Measurements from ENCODE around the gene KCNMA1.

KCNMA1 gene

DNA sequence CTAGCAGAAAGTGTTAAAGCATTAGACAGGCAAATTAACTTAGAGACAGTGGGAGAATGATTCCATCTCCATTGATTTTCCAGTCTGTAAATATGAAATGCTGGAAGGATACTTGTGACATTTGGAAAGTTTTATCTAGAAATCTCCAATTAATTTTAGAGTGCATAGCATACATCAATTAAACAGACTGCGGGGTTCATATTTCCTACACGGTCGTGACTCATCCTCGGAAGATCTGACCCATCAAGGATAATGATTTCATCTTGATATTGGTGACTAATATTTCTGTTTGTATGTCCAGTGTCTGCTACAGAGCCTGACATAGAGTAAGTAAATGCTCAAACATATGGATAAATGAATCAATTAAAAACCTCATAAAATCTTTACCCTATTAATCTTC, 474.9 kb downstream of the KCNMA1 start:
- H3K79me2 ChIP-seq = no peaks in the 10 kb centered on the region
- TF ChIP-seq, protein P1, sequence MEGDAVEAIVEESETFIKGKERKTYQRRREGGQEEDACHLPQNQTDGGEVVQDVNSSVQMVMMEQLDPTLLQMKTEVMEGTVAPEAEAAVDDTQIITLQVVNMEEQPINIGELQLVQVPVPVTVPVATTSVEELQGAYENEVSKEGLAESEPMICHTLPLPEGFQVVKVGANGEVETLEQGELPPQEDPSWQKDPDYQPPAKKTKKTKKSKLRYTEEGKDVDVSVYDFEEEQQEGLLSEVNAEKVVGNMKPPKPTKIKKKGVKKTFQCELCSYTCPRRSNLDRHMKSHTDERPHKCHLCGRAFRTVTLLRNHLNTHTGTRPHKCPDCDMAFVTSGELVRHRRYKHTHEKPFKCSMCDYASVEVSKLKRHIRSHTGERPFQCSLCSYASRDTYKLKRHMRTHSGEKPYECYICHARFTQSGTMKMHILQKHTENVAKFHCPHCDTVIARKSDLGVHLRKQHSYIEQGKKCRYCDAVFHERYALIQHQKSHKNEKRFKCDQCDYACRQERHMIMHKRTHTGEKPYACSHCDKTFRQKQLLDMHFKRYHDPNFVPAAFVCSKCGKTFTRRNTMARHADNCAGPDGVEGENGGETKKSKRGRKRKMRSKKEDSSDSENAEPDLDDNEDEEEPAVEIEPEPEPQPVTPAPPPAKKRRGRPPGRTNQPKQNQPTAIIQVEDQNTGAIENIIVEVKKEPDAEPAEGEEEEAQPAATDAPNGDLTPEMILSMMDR (IDR thresholded peaks at IDR 0.05) = no peak
- no peak overlapping the region for H3K27ac ChIP-seq
- no peaks in the 10 kb centered on the region for H3K36me3 ChIP-seq (ENCODE audit: control insufficient read depth, insufficient read depth, low read length)
- no peak overlapping the region for H3K9ac ChIP-seq
- no peak overlapping the region for H3K4me2 ChIP-seq (ENCODE audit: low read length)
- no peak overlapping the region for H2AFZ ChIP-seq
- no peaks in the 10 kb centered on the region for H3K9me3 ChIP-seq (ENCODE audit: control insufficient read depth, low read length)
- no peaks in the 10 kb centered on the region for H3K27me3 ChIP-seq (ENCODE audit: control insufficient read depth, insufficient read depth, low read length)
- no peaks in the 10 kb centered on the region for H3K4me1 ChIP-seq
- H3K4me3 ChIP-seq (ENCODE audit: low read depth, low read length) = no peak overlapping the region

DNA sequence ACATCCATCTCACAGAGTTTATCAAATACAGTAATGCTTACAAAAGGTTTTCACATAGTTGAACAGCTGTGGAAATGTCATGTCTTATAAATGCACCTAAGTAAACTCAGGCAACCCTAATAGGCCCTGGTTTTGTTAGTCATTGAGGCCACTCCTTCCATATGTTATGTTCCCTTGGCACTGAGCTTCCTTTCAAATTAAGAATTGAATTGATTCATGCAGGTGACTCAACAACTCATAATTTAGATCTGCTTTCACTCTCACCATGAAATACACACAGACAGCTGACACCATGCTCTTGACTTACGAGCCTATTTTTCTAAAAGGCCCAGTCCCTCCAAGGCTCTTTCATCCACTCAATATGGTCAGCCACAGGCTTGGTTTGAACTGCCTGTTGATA, 476.9 kb downstream of the KCNMA1 start:
- no peak overlapping the region for H2AFZ ChIP-seq
- no peak overlapping the region for H3K27ac ChIP-seq
- no peaks in the 10 kb centered on the region for H3K4me1 ChIP-seq
- TF ChIP-seq, protein P1 (IDR thresholded peaks at IDR 0.05) = no peak
- H3K36me3 ChIP-seq (ENCODE audit: control insufficient read depth, insufficient read depth, low read length) = no peaks in the 10 kb centered on the region
- no peaks in the 10 kb centered on the region for H3K27me3 ChIP-seq (ENCODE audit: control insufficient read depth, insufficient read depth, low read length)
- no peaks in the 10 kb centered on the region for H3K79me2 ChIP-seq
- no peak overlapping the region for H3K9ac ChIP-seq
- H3K9me3 ChIP-seq (ENCODE audit: control insufficient read depth, low read length) = no peaks in the 10 kb centered on the region
- H3K4me2 ChIP-seq (ENCODE audit: low read length) = no peak overlapping the region
- no peak overlapping the region for H3K4me3 ChIP-seq (ENCODE audit: low read depth, low read length)

DNA sequence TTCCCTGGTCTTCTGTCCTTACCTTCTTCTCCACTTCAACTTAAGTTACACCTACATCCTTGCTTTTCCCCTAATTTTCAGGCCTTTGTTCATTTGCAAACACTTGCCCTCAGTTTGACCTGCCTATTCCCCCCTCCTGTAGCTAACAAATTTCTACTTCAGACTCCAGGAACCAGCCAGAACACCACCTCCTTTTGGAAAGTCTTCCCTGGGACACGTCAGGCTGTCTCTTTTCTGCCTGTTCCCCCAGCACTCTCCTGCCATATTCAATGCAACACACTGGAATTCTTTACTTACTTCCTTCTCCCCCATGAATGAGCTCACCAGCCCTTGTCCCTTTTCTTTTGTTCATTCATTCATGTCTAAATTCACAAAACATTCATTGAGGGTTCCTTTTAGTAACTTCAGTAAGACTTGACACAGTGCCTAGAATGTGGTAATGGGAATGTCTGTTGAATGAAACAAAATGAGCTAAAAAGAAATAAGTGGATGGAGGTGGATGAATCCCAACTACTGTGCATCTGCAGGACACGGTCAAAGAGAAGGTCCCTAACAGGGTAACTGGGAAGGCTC, 478.0 kb downstream of the KCNMA1 start:
- TF ChIP-seq, protein P1 (IDR thresholded peaks at IDR 0.05) = no peak
- no peak overlapping the region for H3K4me2 ChIP-seq (ENCODE audit: low read length)
- H3K36me3 ChIP-seq (ENCODE audit: control insufficient read depth, insufficient read depth, low read length) = no peaks in the 10 kb centered on the region
- H3K27me3 ChIP-seq (ENCODE audit: control insufficient read depth, insufficient read depth, low read length) = no peaks in the 10 kb centered on the region
- no peaks in the 10 kb centered on the region for H3K4me1 ChIP-seq
- no peaks in the 10 kb centered on the region for H3K9me3 ChIP-seq (ENCODE audit: control insufficient read depth, low read length)
- H3K4me3 ChIP-seq (ENCODE audit: low read depth, low read length) = no peak overlapping the region
- no peak overlapping the region for H2AFZ ChIP-seq
- no peak overlapping the region for H3K27ac ChIP-seq
- no peaks in the 10 kb centered on the region for H3K79me2 ChIP-seq
- H3K9ac ChIP-seq = no peak overlapping the region

DNA sequence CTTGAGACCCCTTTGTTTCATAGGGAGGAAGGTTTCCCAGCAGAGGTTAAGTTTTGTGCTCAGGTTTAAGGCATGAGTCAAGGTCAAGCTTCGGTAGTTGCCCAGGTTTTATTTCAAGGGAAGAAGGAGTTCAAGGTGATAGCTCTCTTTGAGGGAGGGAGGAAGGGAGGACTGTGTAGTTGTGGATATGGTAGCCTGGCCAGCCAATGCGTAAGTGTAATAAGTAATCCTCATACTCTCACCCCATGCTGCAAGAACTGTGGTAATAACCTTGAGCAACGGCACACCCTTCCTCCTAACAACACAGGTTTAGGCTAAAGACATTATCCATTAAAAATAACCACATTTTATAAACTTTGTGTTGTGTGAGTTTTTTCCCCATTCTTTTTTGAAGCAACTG, 478.9 kb downstream of the KCNMA1 start:
- TF ChIP-seq, protein P1 (IDR thresholded peaks at IDR 0.05) = no peak
- Histone ChIP-seq H3K4me2 (ENCODE audit: low read length) (no peak overlapping the region), H3K9ac (no peak overlapping the region), H2AFZ (no peak overlapping the region), H3K4me3 (ENCODE audit: low read depth, low read length) (no peak overlapping the region), H3K79me2 (no peaks in the 10 kb centered on the region), H3K27me3 (ENCODE audit: control insufficient read depth, insufficient read depth, low read length) (no peaks in the 10 kb centered on the region), H3K27ac (no peak overlapping the region), H3K36me3 (ENCODE audit: control insufficient read depth, insufficient read depth, low read length) (no peaks in the 10 kb centered on the region), H3K4me1 (no peaks in the 10 kb centered on the region), H3K9me3 (ENCODE audit: control insufficient read depth, low read length) (no peaks in the 10 kb centered on the region)

DNA sequence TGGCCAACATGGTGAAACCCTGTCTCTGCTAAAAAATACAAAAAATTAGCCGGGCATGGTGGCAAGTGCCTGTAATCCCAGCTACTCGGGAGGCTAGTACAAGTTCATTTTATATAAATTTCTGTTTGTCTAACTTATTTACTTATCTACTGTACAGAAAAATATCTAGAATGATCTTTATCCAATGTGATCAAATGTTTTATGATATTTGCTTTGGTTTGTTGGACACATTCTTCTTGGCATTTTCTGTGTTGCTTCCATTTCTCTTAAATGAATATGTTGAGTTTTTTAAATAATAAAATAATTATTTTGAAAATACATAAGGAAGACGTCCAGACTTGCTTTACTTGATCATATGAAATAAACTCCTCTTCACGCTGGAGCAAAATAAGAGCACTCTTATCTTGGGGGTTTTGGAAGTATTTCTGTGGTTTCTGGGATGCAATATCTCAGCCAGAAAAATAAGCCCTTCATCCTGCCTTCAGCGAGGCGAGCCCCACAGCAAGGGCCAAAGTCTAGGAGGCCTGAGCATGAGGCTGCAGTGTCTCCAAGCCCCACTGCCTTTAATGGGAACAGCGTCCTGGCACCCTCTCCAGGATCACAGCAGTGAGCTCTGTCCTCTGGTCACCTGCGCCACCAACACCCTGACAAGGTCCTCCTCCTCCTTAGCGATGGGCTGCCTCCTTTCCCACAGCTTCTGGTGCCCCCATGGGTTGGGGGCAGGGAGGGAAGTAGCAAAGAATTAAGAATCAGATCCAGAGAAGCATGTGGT, 480.2 kb downstream of the KCNMA1 start:
- no peaks in the 10 kb centered on the region for H3K4me1 ChIP-seq
- H3K36me3 ChIP-seq (ENCODE audit: control insufficient read depth, insufficient read depth, low read length) = no peaks in the 10 kb centered on the region
- no peak overlapping the region for H3K27ac ChIP-seq

More for the DNA sequence above, 480.2 kb downstream of the KCNMA1 start:
- Histone ChIP-seq H2AFZ (no peak overlapping the region), H3K4me2 (ENCODE audit: low read length) (no peak overlapping the region), H3K27me3 (ENCODE audit: control insufficient read depth, insufficient read depth, low read length) (no peaks in the 10 kb centered on the region), H3K4me3 (ENCODE audit: low read depth, low read length) (no peak overlapping the region), H3K9me3 (ENCODE audit: control insufficient read depth, low read length) (no peaks in the 10 kb centered on the region), H3K79me2 (no peaks in the 10 kb centered on the region), H3K9ac (no peak overlapping the region)
- TF ChIP-seq, protein P1 (IDR thresholded peaks at IDR 0.05) = no peak

All from parathyroid adenoma (tissue), 2 donors.